Parathyroid adenoma (tissue), 2 donors: ENCODE data around the gene ABLIM1.

Experiments used
- H2AFZ ChIP-seq: fragments of 300-600 bp; sonication (generic); one replicate; pipeline ENCODE4 v1.7.0; 2017; ENCODE audit warnings: antibody characterized with exemption, mild to moderate bottlenecking
- H3K27ac ChIP-seq: fragments of 300-600 bp; sonication (generic); one replicate; pipeline ENCODE4 v1.7.0; 2017
- H3K27me3 ChIP-seq: fragments of 300-600 bp; sonication (generic); one replicate; pipeline ENCODE4 v1.7.0; 2017; ENCODE audit warnings: low read length; ENCODE audit not compliant: control insufficient read depth, insufficient read depth
- H3K36me3 ChIP-seq: fragments of 300-600 bp; sonication (generic); one replicate; pipeline ENCODE4 v1.7.0; 2017; ENCODE audit warnings: low read length; ENCODE audit not compliant: control insufficient read depth, insufficient read depth
- H3K4me1 ChIP-seq: fragments of 300-600 bp; sonication (generic); one replicate; pipeline ENCODE4 v1.7.0; 2017; ENCODE audit warnings: control low read depth
- H3K4me2 ChIP-seq: fragments of 300-600 bp; sonication (generic); one replicate; pipeline ENCODE4 v1.7.0; 2017; ENCODE audit warnings: low read length
- H3K4me3 ChIP-seq: fragments of 300-600 bp; sonication (generic); one replicate; pipeline ENCODE4 v1.7.0; 2017; ENCODE audit warnings: low read depth, low read length
- H3K79me2 ChIP-seq: fragments of 300-600 bp; sonication (generic); one replicate; pipeline ENCODE4 v1.7.0; 2017; ENCODE audit warnings: control low read depth
- H3K9ac ChIP-seq: fragments of 300-600 bp; sonication (generic); one replicate; pipeline ENCODE4 v1.7.0; 2017; ENCODE audit warnings: mild to moderate bottlenecking
- H3K9me3 ChIP-seq: fragments of 300-600 bp; sonication (generic); one replicate; pipeline ENCODE4 v1.7.0; 2017; ENCODE audit warnings: low read length; ENCODE audit not compliant: control insufficient read depth
- TF ChIP-seq, protein P1 (sequence below): fragments of 300-600 bp; sonication (generic); IDR thresholded peaks from one replicate; pipeline ENCODE4 v1.7.0; 2017; ENCODE audit warnings: antibody characterized with exemption, mild to moderate bottlenecking
- donor health status: primary hyperparathyroidism.

Gene ABLIM1

DNA sequence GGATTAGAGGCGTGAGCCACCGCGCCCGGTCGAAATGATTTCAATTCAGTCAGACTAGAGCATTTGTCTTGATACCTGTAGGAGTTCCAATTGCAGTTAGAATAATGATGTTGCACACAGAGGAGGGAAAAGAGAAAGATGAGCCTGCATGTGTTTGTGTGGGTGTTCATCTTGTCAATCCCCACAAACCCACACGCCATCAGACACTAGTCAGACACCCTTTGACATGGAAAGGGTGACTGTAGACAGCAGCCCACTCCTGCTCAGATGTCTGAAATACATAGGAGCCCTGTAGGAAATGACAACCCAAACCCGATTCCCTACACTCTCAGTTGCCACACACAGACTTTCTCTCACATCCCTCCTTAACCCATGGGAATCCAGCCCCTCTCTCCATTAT is 92.0 kb downstream of the ABLIM1 start:
- H3K36me3 ChIP-seq: no peaks in the 10 kb centered on the region
- H3K27me3 ChIP-seq: no peaks in the 10 kb centered on the region
- H3K79me2 ChIP-seq: no peaks in the 10 kb centered on the region
- no peak overlapping the region for H3K9ac ChIP-seq
- no peak overlapping the region for H2AFZ ChIP-seq
- TF ChIP-seq, protein P1, sequence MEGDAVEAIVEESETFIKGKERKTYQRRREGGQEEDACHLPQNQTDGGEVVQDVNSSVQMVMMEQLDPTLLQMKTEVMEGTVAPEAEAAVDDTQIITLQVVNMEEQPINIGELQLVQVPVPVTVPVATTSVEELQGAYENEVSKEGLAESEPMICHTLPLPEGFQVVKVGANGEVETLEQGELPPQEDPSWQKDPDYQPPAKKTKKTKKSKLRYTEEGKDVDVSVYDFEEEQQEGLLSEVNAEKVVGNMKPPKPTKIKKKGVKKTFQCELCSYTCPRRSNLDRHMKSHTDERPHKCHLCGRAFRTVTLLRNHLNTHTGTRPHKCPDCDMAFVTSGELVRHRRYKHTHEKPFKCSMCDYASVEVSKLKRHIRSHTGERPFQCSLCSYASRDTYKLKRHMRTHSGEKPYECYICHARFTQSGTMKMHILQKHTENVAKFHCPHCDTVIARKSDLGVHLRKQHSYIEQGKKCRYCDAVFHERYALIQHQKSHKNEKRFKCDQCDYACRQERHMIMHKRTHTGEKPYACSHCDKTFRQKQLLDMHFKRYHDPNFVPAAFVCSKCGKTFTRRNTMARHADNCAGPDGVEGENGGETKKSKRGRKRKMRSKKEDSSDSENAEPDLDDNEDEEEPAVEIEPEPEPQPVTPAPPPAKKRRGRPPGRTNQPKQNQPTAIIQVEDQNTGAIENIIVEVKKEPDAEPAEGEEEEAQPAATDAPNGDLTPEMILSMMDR: no peak
- peaks cover 3% of the 10 kb centered on the region for H3K4me1 ChIP-seq
- H3K4me3 ChIP-seq: no peak overlapping the region
- no peaks in the 10 kb centered on the region for H3K9me3 ChIP-seq
- no peak overlapping the region for H3K27ac ChIP-seq
- H3K4me2 ChIP-seq: no peak overlapping the region

DNA sequence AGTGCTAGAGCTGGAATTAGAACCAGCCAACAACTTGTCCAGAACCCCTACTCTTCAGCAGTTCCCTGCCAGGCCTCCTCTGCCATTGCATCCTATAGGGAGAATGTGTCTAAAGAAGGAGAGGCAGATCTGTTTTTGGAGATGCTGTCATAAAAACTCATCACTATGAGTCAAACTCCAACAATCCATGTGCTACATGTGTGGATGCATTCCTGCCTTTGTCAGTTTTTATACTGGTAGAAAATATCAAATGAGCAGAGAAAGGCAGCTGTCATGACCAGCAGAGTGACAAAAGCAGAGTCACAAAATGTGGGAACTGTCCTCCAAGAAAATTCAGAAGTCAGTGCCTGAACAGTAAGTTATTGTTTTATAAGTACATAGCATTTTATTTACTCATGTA is 93.0 kb downstream of the ABLIM1 start:
- H3K4me1 ChIP-seq: peaks cover 3% of the 10 kb centered on the region
- TF ChIP-seq, protein P1: no peak
- H3K9ac ChIP-seq: no peak overlapping the region
- no peak overlapping the region for H3K4me3 ChIP-seq
- no peaks in the 10 kb centered on the region for H3K27me3 ChIP-seq
- H3K9me3 ChIP-seq: no peaks in the 10 kb centered on the region
- no peaks in the 10 kb centered on the region for H3K79me2 ChIP-seq
- no peak overlapping the region for H3K27ac ChIP-seq
- no peak overlapping the region for H2AFZ ChIP-seq
- H3K4me2 ChIP-seq: no peak overlapping the region
- no peaks in the 10 kb centered on the region for H3K36me3 ChIP-seq

DNA sequence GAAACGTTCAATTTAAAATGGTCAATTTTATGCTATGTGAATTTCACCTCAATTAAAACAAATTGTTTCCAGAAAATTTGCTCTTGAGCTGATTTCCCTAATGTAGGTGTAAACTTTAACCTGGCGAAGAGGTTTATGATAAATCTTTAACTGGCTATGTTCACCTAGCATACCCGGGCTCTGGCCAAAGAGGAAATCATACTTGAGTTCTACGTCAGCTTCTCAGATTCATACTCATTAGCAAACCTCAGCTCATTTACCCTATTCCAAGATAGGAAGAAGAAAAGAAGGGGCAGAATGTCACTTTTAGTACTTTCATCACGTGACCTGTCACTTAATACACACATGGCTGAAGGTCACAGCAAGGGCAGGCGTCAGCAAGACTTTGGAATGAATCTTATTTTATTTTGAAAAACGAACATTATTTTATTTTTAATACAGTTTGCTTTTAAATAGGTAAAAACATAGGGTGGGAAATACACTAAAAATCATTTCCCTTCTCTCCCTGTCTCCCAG is 97.0 kb downstream of the ABLIM1 start:
- Histone ChIP-seq H3K9ac (no peak overlapping the region), H3K27me3 (no peaks in the 10 kb centered on the region), H3K36me3 (no peaks in the 10 kb centered on the region), H3K9me3 (no peaks in the 10 kb centered on the region), H3K4me2 (no peak overlapping the region), H3K79me2 (no peaks in the 10 kb centered on the region), H2AFZ (no peak overlapping the region), H3K4me1 (peaks cover 3% of the 10 kb centered on the region), H3K4me3 (no peak overlapping the region), H3K27ac (no peak overlapping the region)
- TF ChIP-seq, protein P1: no peak

DNA sequence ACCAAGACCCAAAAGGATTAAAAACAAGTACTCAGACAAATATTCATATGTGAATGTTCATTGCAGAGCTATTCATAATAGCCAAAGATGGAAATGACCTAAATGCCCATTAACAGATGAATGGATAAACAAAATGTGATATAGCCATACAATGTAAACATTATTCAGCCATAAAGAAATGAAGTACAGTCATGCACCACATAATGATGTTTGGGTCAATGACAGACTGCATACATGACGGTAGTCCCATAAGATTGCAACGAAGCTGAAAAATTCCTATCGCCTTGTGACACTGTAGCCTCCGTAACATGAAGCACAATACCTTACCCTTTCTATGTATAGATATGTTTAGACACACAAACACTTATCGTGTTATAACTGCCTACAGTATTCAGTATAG is 97.9 kb downstream of the ABLIM1 start:
- Histone ChIP-seq H3K9me3 (no peaks in the 10 kb centered on the region), H3K4me3 (no peak overlapping the region), H3K79me2 (no peaks in the 10 kb centered on the region), H3K4me2 (no peak overlapping the region), H3K36me3 (no peaks in the 10 kb centered on the region), H2AFZ (no peak overlapping the region), H3K4me1 (peaks cover 3% of the 10 kb centered on the region), H3K27ac (no peak overlapping the region), H3K27me3 (no peaks in the 10 kb centered on the region), H3K9ac (no peak overlapping the region)
- TF ChIP-seq, protein P1: no peak

DNA sequence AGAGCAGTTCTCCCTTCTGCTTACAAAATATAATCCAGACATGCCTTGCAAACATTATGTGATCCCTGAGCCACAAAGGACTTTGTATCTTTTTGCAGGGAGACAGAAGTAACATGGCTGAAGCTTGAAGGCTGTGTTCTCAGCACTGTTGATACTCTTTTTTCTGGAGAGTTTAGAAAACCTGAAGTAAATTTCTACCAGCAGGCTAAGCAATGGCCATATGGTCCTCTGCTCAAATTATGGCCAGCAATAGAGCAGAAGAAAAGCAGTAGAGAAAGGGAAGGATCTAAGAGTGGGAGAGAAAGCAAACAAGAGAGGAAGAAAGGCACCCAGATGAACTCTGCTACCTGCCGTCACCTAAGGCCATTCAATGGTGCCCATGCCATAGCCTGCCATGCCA is 98.4 kb downstream of the ABLIM1 start:
- Histone ChIP-seq H3K9ac (no peak overlapping the region), H3K4me2 (no peak overlapping the region), H3K4me1 (peaks cover 3% of the 10 kb centered on the region), H3K27me3 (no peaks in the 10 kb centered on the region), H2AFZ (no peak overlapping the region), H3K4me3 (no peak overlapping the region), H3K79me2 (no peaks in the 10 kb centered on the region), H3K36me3 (no peaks in the 10 kb centered on the region), H3K27ac (no peak overlapping the region), H3K9me3 (no peaks in the 10 kb centered on the region)
- TF ChIP-seq, protein P1: no peak
